H9 (cell line): Measurements from ENCODE around the gene NLRP9. TPM values are rescaled to one million over a fixed set of nuclear protein-coding genes. Genes with fewer than 3 reads are reported as not detected.

ENCODE experiments used
- DNase-seq: peaks from one replicate; pipeline ENCODE4 v3.0.0-alpha.2; 2017
- H2AFZ ChIP-seq: one replicate; pipeline ENCODE4 v1.6.1; 2013; ENCODE audit warnings: mild to moderate bottlenecking, low read length, control low read depth, moderate library complexity
- H2AK5ac ChIP-seq: 2 replicates; pipeline ENCODE4 v1.6.1; 2013; ENCODE audit warnings: low read length, control low read depth, mixed read lengths; ENCODE audit not compliant: insufficient read length
- H2BK120ac ChIP-seq: one replicate; pipeline ENCODE4 v1.6.1; 2013; ENCODE audit warnings: low read depth, mild to moderate bottlenecking, low read length, control low read depth, inconsistent platforms; ENCODE audit not compliant: poor library complexity, severe bottlenecking
- H2BK12ac ChIP-seq: 2 replicates; pipeline ENCODE4 v1.6.1; 2013; ENCODE audit warnings: low read length, control low read depth, mixed read lengths, low read depth; ENCODE audit not compliant: insufficient read length
- H2BK15ac ChIP-seq: 2 replicates; pipeline ENCODE4 v1.6.1; 2013; ENCODE audit warnings: low read depth, low read length, control low read depth
- H2BK20ac ChIP-seq: one replicate; pipeline ENCODE4 v1.6.1; 2013; ENCODE audit warnings: low read depth, mild to moderate bottlenecking, low read length, control low read depth, inconsistent platforms; ENCODE audit not compliant: poor library complexity, severe bottlenecking
- H2BK5ac ChIP-seq: 2 replicates; pipeline ENCODE4 v1.6.1; 2013; ENCODE audit warnings: low read length, control low read depth, mixed read lengths; ENCODE audit not compliant: insufficient read length
- H3K14ac ChIP-seq: 2 replicates; pipeline ENCODE4 v1.6.1; 2013; ENCODE audit warnings: low read length, control low read depth; ENCODE audit not compliant: insufficient read depth
- H3K18ac ChIP-seq: 2 replicates; pipeline ENCODE4 v1.6.1; 2013; ENCODE audit warnings: low read depth, mild to moderate bottlenecking, mixed read lengths, low read length, control low read depth; ENCODE audit not compliant: insufficient read length
- H3K23ac ChIP-seq: 2 replicates; pipeline ENCODE4 v1.6.1; 2013; ENCODE audit warnings: low read length, control low read depth, mixed read lengths, low read depth; ENCODE audit not compliant: insufficient read length
- H3K23me2 ChIP-seq: 2 replicates; pipeline ENCODE4 v1.6.1; 2013; ENCODE audit warnings: low read depth, mild to moderate bottlenecking, mixed read lengths, low read length, control low read depth; ENCODE audit not compliant: insufficient read length, poor library complexity, severe bottlenecking
- H3K27ac ChIP-seq: 2 replicates; pipeline ENCODE4 v1.5.1; 2013; ENCODE audit warnings: low read length, control low read depth, mixed read lengths, low read depth; ENCODE audit not compliant: insufficient read length
- H3K27me3 ChIP-seq: 2 replicates; pipeline ENCODE4 v1.6.1; 2013; ENCODE audit warnings: low read length, control low read depth, inconsistent platforms; ENCODE audit not compliant: insufficient read depth
- H3K4ac ChIP-seq: 2 replicates; pipeline ENCODE4 v1.6.1; 2013; ENCODE audit warnings: low read depth, mild to moderate bottlenecking, control low read depth, inconsistent platforms, low read length, moderate library complexity
- H3K4me1 ChIP-seq: 2 replicates; pipeline ENCODE4 v1.6.1; 2013; ENCODE audit warnings: low read length, control low read depth, inconsistent platforms; ENCODE audit not compliant: insufficient read depth
- H3K4me2 ChIP-seq: 2 replicates; pipeline ENCODE4 v1.6.1; 2013; ENCODE audit warnings: low read length, control low read depth, mixed read lengths; ENCODE audit not compliant: insufficient read length, insufficient read depth
- H3K56ac ChIP-seq: 2 replicates; pipeline ENCODE4 v1.6.1; 2013; ENCODE audit warnings: low read depth, mild to moderate bottlenecking, mixed read lengths, low read length, control low read depth; ENCODE audit not compliant: insufficient read length
- H3K79me1 ChIP-seq: 2 replicates; pipeline ENCODE4 v1.6.1; 2013; ENCODE audit warnings: low read depth, mild to moderate bottlenecking, moderate library complexity, low read length, control low read depth, inconsistent platforms; ENCODE audit not compliant: insufficient read depth, poor library complexity, severe bottlenecking
- H3K79me2 ChIP-seq: 2 replicates; pipeline ENCODE4 v1.6.1; 2013; ENCODE audit warnings: low read length, control low read depth, inconsistent platforms; ENCODE audit not compliant: insufficient read depth
- H3K9ac ChIP-seq: 2 replicates; pipeline ENCODE4 v1.6.1; 2013; ENCODE audit warnings: low read length, control low read depth, mixed read lengths; ENCODE audit not compliant: insufficient read length; ENCODE audit errors: extremely low read depth
- H3K9me3 ChIP-seq: one replicate; pipeline ENCODE4 v1.6.1; 2013; ENCODE audit warnings: low read depth, low read length, inconsistent platforms; ENCODE audit not compliant: control insufficient read depth
- H3T11ph ChIP-seq: one replicate; pipeline ENCODE4 v1.6.1; 2013; ENCODE audit warnings: mild to moderate bottlenecking, low read length, control low read depth, inconsistent platforms
- H4K20me1 ChIP-seq: one replicate; pipeline ENCODE4 v1.6.1; 2013; ENCODE audit not compliant: control insufficient read depth, insufficient read length, insufficient read depth
- H4K5ac ChIP-seq: 2 replicates; pipeline ENCODE4 v1.6.1; 2013; ENCODE audit warnings: low read depth, mild to moderate bottlenecking, mixed read lengths, low read length, control low read depth; ENCODE audit not compliant: insufficient read length
- H4K8ac ChIP-seq: replicated peaks from 2 replicates; pipeline ENCODE4 v1.6.1; 2013; ENCODE audit warnings: low read length, control low read depth, mixed read lengths, low read depth; ENCODE audit not compliant: insufficient read length
- H4K91ac ChIP-seq: 2 replicates; pipeline ENCODE4 v1.6.1; 2013; ENCODE audit warnings: low read depth, mild to moderate bottlenecking, moderate library complexity, mixed read lengths, low read length, control low read depth; ENCODE audit not compliant: insufficient read length
- H3K27ac Mint-ChIP-seq, 3 experiments: 2 replicates in 2 of 3; 3 replicates in 1 of 3; pipeline ENCODE4 v1.8.0; 2020 to 2021; ENCODE audit warnings: mixed read lengths in 3 of 3, mild to moderate bottlenecking in 1 of 3, moderate library complexity in 1 of 3
- H3K27me3 Mint-ChIP-seq: 2 replicates; pipeline ENCODE4 v1.8.0; 2021; ENCODE audit warnings: low read depth, mild to moderate bottlenecking, moderate library complexity, mixed read lengths
- H3K36me3 Mint-ChIP-seq, 3 experiments: 2 replicates in 2 of 3; 3 replicates in 1 of 3; pipeline ENCODE4 v1.8.0; 2020 to 2021; ENCODE audit warnings: low read depth in 3 of 3, mixed read lengths in 3 of 3; ENCODE audit not compliant: insufficient read depth in 1 of 3
- H3K4me1 Mint-ChIP-seq, 2 experiments: 2 replicates each; pipeline ENCODE4 v1.8.0; 2020; ENCODE audit warnings: mixed read lengths in 2 of 2
- H3K4me3 Mint-ChIP-seq, 2 experiments: 2 replicates in 1 of 2; 3 replicates in 1 of 2; pipeline ENCODE4 v1.8.0; 2020 to 2021; ENCODE audit warnings: mild to moderate bottlenecking in 2 of 2, mixed read lengths in 2 of 2, moderate library complexity in 1 of 2
- H3K9me3 Mint-ChIP-seq, 2 experiments: 2 replicates in 1 of 2; 3 replicates in 1 of 2; pipeline ENCODE4 v1.8.0; 2020; ENCODE audit warnings: mild to moderate bottlenecking in 2 of 2, mixed read lengths in 2 of 2, moderate library complexity in 1 of 2
- WGBS: extraction: QIAGEN DNeasy Blood & Tissue Kit; methylation state at CpG from one replicate; pipeline ENCODE4 v1.1.7; 2013; ENCODE audit warnings: missing lambda C conversion rate, low lambda C conversion rate, mixed read lengths; ENCODE audit not compliant: insufficient read length; ENCODE audit errors: extremely low coverage; 5-methylcytosine and 5-hydroxymethylcytosine counted together
- long read RNA-seq: library from polyadenylated mRNA; unstranded; transcript quantifications from one replicate; pipeline ENCODE4 v2.0.0, GENCODE V29; 2020
- total RNA-seq: library from RNA; stranded (reverse); gene quantifications from 2 replicates; pipeline ENCODE4 v1.2.1, GENCODE V29; 2021
- TF ChIP-seq, protein P1 (sequence below): fragments of 200-600 bp; sonication (generic); conservative IDR thresholded peaks from 3 replicates; pipeline ENCODE4 v1.8.0; 2021; ENCODE audit warnings: antibody characterized with exemption, mild to moderate bottlenecking

Gene NLRP9
- not detected in 2 replicates for total RNA-seq
- long read RNA-seq: 0 reads

DNA sequence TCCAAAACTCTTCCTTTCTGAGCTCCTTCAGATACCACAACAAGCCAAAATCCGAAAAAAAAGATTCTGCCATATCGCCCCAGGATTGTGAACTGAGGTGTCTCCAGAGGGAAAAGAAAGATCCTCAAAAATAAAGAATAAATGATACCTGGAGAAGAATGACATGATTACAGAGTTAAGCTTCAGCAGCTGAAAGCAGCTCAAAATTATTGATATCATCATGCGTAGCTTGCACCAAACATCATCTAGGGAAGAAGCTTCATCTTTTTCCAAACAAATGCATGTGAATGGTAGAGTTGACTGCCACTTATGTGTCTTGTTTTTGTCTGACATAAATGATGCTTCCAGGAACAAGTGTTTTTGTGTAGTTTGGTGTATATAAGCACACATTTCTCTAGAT, at the start of gene NLRP9:
TSS of gene NLRP9 (minus strand) at position 101 of the 400 bp plus-strand sequence. CDS start at position 73, 28 bp downstream.
- WGBS: no CpG with 5 or more reads among the region's 3 CpGs
- no peak within 1 kb of the TSS for H2BK20ac ChIP-seq
- H4K91ac ChIP-seq: no peak within 1 kb of the TSS
- Mint-ChIP-seq H3K36me3 (peaks cover 7 to 23% (median 9%) of the 10 kb centered on the region in 3 experiments; a peak in 6 of 7 replicates), H3K4me3 (no peak within 1 kb of the TSS), H3K27ac (no peak within 1 kb of the TSS), H3K4me1 (no peaks in the 10 kb centered on the region), H3K27me3 (peaks cover 4% of the 10 kb centered on the region), H3K9me3 (peaks cover 80 to 93% of the 10 kb centered on the region in 2 experiments)
- no peak within 1 kb of the TSS for H3K4me2 ChIP-seq
- no peaks in the 10 kb centered on the region for H3K23me2 ChIP-seq
- no peaks in the 10 kb centered on the region for H3K79me1 ChIP-seq
- no peak within 1 kb of the TSS for H3K4ac ChIP-seq
- H3K79me2 ChIP-seq: no peaks in the 10 kb centered on the region
- H2BK15ac ChIP-seq: no peak within 1 kb of the TSS
- H3K27me3 ChIP-seq: no peaks in the 10 kb centered on the region
- H3K23ac ChIP-seq: no peak within 1 kb of the TSS
- no peaks in the 10 kb centered on the region for H3K4me1 ChIP-seq
- no peak within 1 kb of the TSS for H3K27ac ChIP-seq
- peaks cover 35% of the 10 kb centered on the region for H3K9me3 ChIP-seq
- no peak within 1 kb of the TSS for H4K5ac ChIP-seq
- no peak within 1 kb of the TSS for H2AFZ ChIP-seq
- H4K8ac ChIP-seq: no peak within 1 kb of the TSS
- no peak within 1 kb of the TSS for H2BK12ac ChIP-seq
- no peak within 1 kb of the TSS for H3K9ac ChIP-seq
- TF ChIP-seq, protein P1, sequence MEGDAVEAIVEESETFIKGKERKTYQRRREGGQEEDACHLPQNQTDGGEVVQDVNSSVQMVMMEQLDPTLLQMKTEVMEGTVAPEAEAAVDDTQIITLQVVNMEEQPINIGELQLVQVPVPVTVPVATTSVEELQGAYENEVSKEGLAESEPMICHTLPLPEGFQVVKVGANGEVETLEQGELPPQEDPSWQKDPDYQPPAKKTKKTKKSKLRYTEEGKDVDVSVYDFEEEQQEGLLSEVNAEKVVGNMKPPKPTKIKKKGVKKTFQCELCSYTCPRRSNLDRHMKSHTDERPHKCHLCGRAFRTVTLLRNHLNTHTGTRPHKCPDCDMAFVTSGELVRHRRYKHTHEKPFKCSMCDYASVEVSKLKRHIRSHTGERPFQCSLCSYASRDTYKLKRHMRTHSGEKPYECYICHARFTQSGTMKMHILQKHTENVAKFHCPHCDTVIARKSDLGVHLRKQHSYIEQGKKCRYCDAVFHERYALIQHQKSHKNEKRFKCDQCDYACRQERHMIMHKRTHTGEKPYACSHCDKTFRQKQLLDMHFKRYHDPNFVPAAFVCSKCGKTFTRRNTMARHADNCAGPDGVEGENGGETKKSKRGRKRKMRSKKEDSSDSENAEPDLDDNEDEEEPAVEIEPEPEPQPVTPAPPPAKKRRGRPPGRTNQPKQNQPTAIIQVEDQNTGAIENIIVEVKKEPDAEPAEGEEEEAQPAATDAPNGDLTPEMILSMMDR: no peak
- no peak within 1 kb of the TSS for H3K18ac ChIP-seq
- no peak within 1 kb of the TSS for H2BK120ac ChIP-seq
- H3T11ph ChIP-seq: no peak within 1 kb of the TSS
- H3K56ac ChIP-seq: no peak within 1 kb of the TSS
- no peak within 1 kb of the TSS for H2AK5ac ChIP-seq
- DNase-seq: no peak
- H3K14ac ChIP-seq: no peak within 1 kb of the TSS
- no peak within 1 kb of the TSS for H2BK5ac ChIP-seq
- H4K20me1 ChIP-seq: no peaks in the 10 kb centered on the region
